Ovary (tissue), 3 donors: Measurements from ENCODE around the gene NDUFS7.

Experiments used
- EP300 ChIP-seq: sonication (generic); formaldehyde crosslinking; IDR thresholded peaks from one replicate; pipeline ENCODE4 v1.6.1; 2017; ENCODE audit warnings: antibody characterized with exemption
- POLR2A ChIP-seq: fragments of 450-650 bp; IDR thresholded peaks from one replicate; pipeline ENCODE4 v1.6.1; 2017; ENCODE audit warnings: antibody characterized with exemption, mild to moderate bottlenecking, moderate library complexity
- TF ChIP-seq, protein P1 (sequence below), 3 donors: fragments of 450-650 bp in 2 of 3; fragments of 200-600 bp in 1 of 3; IDR thresholded peaks; one replicate each; pipeline versions ENCODE4 v1.5.1 to v1.8.0; 2016 to 2022; ENCODE audit warnings: antibody characterized with exemption in 3 of 3, mild to moderate bottlenecking in 1 of 3
- donor health status: DM: no; HTN: no; CAD: no.

DNA sequence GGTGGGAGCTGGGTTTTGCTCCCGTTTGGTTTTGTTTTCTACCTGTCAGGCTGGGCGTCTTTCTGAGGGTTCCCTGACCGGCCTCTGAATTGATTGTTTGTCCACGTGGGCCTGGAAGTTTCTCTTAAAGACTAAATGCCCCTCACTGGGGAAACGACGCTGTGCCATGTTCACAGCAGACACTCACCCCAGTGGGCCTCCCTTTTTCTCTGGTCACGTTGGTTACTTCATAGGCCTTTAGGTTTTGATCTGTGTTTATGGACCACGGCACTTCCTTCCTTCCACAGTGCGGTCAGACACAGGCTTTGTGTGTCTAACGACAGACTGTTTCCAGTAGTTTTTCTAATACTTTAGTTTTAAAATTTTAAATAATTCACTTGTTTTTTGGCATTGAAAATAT lies 20.1 kb upstream of the NDUFS7 start:
- TF ChIP-seq, protein P1, sequence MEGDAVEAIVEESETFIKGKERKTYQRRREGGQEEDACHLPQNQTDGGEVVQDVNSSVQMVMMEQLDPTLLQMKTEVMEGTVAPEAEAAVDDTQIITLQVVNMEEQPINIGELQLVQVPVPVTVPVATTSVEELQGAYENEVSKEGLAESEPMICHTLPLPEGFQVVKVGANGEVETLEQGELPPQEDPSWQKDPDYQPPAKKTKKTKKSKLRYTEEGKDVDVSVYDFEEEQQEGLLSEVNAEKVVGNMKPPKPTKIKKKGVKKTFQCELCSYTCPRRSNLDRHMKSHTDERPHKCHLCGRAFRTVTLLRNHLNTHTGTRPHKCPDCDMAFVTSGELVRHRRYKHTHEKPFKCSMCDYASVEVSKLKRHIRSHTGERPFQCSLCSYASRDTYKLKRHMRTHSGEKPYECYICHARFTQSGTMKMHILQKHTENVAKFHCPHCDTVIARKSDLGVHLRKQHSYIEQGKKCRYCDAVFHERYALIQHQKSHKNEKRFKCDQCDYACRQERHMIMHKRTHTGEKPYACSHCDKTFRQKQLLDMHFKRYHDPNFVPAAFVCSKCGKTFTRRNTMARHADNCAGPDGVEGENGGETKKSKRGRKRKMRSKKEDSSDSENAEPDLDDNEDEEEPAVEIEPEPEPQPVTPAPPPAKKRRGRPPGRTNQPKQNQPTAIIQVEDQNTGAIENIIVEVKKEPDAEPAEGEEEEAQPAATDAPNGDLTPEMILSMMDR (IDR thresholded peaks at IDR 0.05): no peak
- TF ChIP-seq POLR2A (no peak), EP300 (no peak)
